NB4 (cell line): ENCODE data around the gene MYO9B.

Experiments used
- MYC ChIP-seq: IDR thresholded peaks from 2 replicates; pipeline ENCODE4 v1.6.1; 2011; ENCODE audit warnings: low read depth, low read length
- POLR2A ChIP-seq: IDR thresholded peaks from 2 replicates; pipeline ENCODE4 v1.6.1; 2011; ENCODE audit warnings: mild to moderate bottlenecking; ENCODE audit not compliant: insufficient read length; ENCODE audit errors: extremely low read depth
- TF ChIP-seq, protein P1 (sequence below): IDR thresholded peaks from one replicate; pipeline ENCODE4 v1.5.1; 2012; ENCODE audit warnings: low read depth, low read length

DNA sequence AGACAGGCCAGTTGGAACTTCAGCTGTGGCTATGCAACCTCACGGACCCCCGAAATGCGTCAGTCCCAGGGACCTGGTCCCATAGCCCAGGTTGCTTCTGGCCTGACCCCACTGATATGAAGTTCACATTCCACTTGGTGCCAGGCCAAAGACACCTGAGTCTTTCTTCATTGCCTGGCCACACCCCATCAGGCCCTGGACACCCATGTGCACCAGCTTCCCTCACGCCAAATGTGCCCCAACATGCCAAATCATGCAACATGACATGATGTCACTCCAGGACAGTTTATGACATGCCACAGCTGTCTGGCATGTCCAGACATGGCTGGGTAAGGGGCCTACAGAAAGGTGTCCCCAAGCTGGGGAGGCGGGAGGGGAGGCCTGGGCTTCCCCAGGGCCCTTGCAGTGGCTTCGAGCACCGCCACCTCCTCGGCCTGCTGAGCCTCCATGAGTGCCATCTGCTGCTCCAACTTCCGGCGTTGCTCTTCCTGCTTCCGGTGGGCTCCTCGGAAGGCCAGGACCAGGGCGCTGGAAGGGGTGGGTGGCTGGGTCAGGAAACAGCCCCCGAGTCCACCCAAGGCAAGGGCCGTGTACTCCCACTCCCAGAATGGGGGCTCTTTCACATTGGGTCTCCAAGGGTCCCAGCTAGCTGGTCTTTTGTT, 174.4 kb downstream of the MYO9B start:
- TF ChIP-seq, protein P1, sequence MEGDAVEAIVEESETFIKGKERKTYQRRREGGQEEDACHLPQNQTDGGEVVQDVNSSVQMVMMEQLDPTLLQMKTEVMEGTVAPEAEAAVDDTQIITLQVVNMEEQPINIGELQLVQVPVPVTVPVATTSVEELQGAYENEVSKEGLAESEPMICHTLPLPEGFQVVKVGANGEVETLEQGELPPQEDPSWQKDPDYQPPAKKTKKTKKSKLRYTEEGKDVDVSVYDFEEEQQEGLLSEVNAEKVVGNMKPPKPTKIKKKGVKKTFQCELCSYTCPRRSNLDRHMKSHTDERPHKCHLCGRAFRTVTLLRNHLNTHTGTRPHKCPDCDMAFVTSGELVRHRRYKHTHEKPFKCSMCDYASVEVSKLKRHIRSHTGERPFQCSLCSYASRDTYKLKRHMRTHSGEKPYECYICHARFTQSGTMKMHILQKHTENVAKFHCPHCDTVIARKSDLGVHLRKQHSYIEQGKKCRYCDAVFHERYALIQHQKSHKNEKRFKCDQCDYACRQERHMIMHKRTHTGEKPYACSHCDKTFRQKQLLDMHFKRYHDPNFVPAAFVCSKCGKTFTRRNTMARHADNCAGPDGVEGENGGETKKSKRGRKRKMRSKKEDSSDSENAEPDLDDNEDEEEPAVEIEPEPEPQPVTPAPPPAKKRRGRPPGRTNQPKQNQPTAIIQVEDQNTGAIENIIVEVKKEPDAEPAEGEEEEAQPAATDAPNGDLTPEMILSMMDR: no peak
- TF ChIP-seq POLR2A (no peak), MYC (no peak)
